K562 (cell line): ENCODE results near the gene CCNK. TPM values are rescaled to one million over a fixed set of nuclear protein-coding genes. Genes with fewer than 3 reads are reported as not detected.

Experiments used
- BDP1 ChIP-seq: IDR thresholded peaks from 3 replicates; pipeline ENCODE4 v1.6.1; 2011; ENCODE audit not compliant: insufficient read length, insufficient read depth
- CEBPB ChIP-seq: fragments of 450-650 bp; IDR thresholded peaks from 2 replicates; pipeline ENCODE4 v1.6.1; 2016; ENCODE audit warnings: missing genetic modification characterization, missing compliant biosample characterization
- CSDE1 ChIP-seq, 2 experiments: fragments of 450-650 bp; IDR thresholded peaks; 2 replicates each; pipeline ENCODE4 v1.6.1; 2016; ENCODE audit warnings: mild to moderate bottlenecking in 1 of 2
- FOS ChIP-seq: IDR thresholded peaks from 3 replicates; pipeline ENCODE4 v1.6.1; 2011; ENCODE audit not compliant: insufficient read length; ENCODE audit errors: extremely low read depth
- MTA1 ChIP-seq: fragments of 450-650 bp; IDR thresholded peaks from 2 replicates; pipeline ENCODE4 v1.6.1; 2017; ENCODE audit warnings: borderline replicate concordance
- MYC ChIP-seq, 2 experiments: fragments of 250-450 bp in 1 of 2; sonication (Bioruptor Pico) in 1 of 2; IDR thresholded peaks; 2 replicates each; pipeline versions ENCODE4 v1.5.1 to v1.6.1; 2012 to 2021; ENCODE audit warnings: low read depth in 2 of 2, borderline replicate concordance in 1 of 2, improper control_type of control experiment in 1 of 2, low read length in 1 of 2, mild to moderate bottlenecking in 1 of 2, moderate library complexity in 1 of 2
- RBFOX2 ChIP-seq: fragments of 200-400 bp; formaldehyde crosslinking; IDR thresholded peaks from 2 replicates; pipeline ENCODE4 v1.6.1; 2017; ENCODE audit warnings: low read depth, mild to moderate bottlenecking, low read length, moderate library complexity
- TEAD4 ChIP-seq, 2 experiments: sonication (generic) in 1 of 2; formaldehyde crosslinking in 1 of 2; IDR thresholded peaks; 2 replicates each; pipeline versions ENCODE4 v1.6.1 to v1.8.0; 2012 to 2022; ENCODE audit warnings: borderline replicate concordance in 1 of 2, inconsistent platforms in 1 of 2, low read length in 1 of 2, mild to moderate bottlenecking in 1 of 2, missing genetic modification reagents in 1 of 2
- ZBTB7A ChIP-seq: IDR thresholded peaks from 2 replicates; pipeline ENCODE4 v1.6.1; 2011; ENCODE audit warnings: low read depth, mild to moderate bottlenecking, low read length, moderate library complexity, borderline replicate concordance; ENCODE audit not compliant: control insufficient read depth
- ZNF431 ChIP-seq: sonication (generic); formaldehyde crosslinking; IDR thresholded peaks from 2 replicates; pipeline ENCODE4 v1.8.0; 2022; ENCODE audit warnings: mild to moderate bottlenecking, missing genetic modification reagents
- polyA plus RNA-seq, 8 experiments: library from polyadenylated mRNA; depleted of rRNA in 4 of 8; stranded (reverse) in 5 of 8; unstranded in 3 of 8; fragments of >200 nt; fragmentation: Nextera tagmentation in 2 of 8; fragmentation: Illumina TruSeq in 1 of 8; extraction: Ambion mirVana in 2 of 8; extraction: Trizol in 1 of 8; gene quantifications; 2 replicates each; pipeline versions ENCODE4 v1.2.1 to v1.2.3, GENCODE V29; 2011 to 2014; ENCODE audit warnings: inconsistent platforms in 1 of 8, missing spikeins in 1 of 8
- total RNA-seq, 7 experiments: library from RNA; depleted of rRNA in 6 of 7; stranded (reverse); fragments of >200 nt in 6 of 7; fragmentation: Illumina TruSeq in 2 of 7; extraction: Trizol in 2 of 7; gene quantifications; 2 replicates each; pipeline versions ENCODE4 v1.2.1 to v1.2.3, GENCODE V29; 2011 to 2021; ENCODE audit warnings: low replicate concordance in 1 of 7
- TF ChIP-seq, protein P1 (sequence below): fragments of 250-450 bp; sonication (Bioruptor Pico); IDR thresholded peaks from 2 replicates; pipeline ENCODE4 v1.4.0; 2020; ENCODE audit warnings: mild to moderate bottlenecking, moderate library complexity
- TF ChIP-seq, protein P2 (sequence below), 2 experiments: fragments of 450-650 bp in 1 of 2; sonication (generic) in 1 of 2; formaldehyde crosslinking in 1 of 2; IDR thresholded peaks; 2 replicates each; pipeline versions ENCODE4 v1.7.1 to v1.9.0; 2016 to 2022; ENCODE audit warnings: inconsistent platforms in 1 of 2, mild to moderate bottlenecking in 1 of 2, missing genetic modification reagents in 1 of 2
- TF ChIP-seq, protein P3 (sequence below): fragments of 200-800 bp; sonication (Bioruptor generic); IDR thresholded peaks from 2 replicates; pipeline ENCODE4 v1.6.1; 2017; ENCODE audit warnings: missing genetic modification characterization, missing compliant biosample characterization

CCNK gene
- total and polyA plus RNA-seq, 9 of the 15 experiments (the other 6 are each of a cell fraction or from before 2014, with no cell fraction given), result 5.8 to 84.2 (median 16.4) TPM

GRCh38 chr14:99480917-99481744, at the start of gene CCNK (continued):
- TF ChIP-seq, protein P1, sequence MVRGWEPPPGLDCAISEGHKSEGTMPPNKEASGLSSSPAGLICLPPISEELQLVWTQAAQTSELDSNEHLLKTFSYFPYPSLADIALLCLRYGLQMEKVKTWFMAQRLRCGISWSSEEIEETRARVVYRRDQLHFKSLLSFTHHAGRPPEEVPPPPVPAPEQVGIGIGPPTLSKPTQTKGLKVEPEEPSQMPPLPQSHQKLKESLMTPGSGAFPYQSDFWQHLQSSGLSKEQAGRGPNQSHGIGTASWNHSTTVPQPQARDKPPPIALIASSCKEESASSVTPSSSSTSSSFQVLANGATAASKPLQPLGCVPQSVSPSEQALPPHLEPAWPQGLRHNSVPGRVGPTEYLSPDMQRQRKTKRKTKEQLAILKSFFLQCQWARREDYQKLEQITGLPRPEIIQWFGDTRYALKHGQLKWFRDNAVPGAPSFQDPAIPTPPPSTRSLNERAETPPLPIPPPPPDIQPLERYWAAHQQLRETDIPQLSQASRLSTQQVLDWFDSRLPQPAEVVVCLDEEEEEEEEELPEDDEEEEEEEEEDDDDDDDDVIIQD, result no peak
- peak; percentile 98 for TF ChIP-seq MTA1
- TF ChIP-seq TEAD4 (IDR thresholded peaks at IDR 0.05; ENCODE audit: low read length), result peak; percentile 73
- TF ChIP-seq TEAD4 (CRISPR knock-in tag; IDR thresholded peaks at IDR 0.05; ENCODE audit: borderline replicate concordance), result no peak
- TF ChIP-seq RBFOX2, result peak; percentile 93
- peak; percentile 77 for TF ChIP-seq ZBTB7A
- TF ChIP-seq, protein P2, sequence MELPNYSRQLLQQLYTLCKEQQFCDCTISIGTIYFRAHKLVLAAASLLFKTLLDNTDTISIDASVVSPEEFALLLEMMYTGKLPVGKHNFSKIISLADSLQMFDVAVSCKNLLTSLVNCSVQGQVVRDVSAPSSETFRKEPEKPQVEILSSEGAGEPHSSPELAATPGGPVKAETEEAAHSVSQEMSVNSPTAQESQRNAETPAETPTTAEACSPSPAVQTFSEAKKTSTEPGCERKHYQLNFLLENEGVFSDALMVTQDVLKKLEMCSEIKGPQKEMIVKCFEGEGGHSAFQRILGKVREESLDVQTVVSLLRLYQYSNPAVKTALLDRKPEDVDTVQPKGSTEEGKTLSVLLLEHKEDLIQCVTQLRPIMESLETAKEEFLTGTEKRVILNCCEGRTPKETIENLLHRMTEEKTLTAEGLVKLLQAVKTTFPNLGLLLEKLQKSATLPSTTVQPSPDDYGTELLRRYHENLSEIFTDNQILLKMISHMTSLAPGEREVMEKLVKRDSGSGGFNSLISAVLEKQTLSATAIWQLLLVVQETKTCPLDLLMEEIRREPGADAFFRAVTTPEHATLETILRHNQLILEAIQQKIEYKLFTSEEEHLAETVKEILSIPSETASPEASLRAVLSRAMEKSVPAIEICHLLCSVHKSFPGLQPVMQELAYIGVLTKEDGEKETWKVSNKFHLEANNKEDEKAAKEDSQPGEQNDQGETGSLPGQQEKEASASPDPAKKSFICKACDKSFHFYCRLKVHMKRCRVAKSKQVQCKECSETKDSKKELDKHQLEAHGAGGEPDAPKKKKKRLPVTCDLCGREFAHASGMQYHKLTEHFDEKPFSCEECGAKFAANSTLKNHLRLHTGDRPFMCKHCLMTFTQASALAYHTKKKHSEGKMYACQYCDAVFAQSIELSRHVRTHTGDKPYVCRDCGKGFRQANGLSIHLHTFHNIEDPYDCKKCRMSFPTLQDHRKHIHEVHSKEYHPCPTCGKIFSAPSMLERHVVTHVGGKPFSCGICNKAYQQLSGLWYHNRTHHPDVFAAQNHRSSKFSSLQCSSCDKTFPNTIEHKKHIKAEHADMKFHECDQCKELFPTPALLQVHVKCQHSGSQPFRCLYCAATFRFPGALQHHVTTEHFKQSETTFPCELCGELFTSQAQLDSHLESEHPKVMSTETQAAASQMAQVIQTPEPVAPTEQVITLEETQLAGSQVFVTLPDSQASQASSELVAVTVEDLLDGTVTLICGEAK (IDR thresholded peaks at IDR 0.05), result peak; percentile 77
- TF ChIP-seq, protein P2 (CRISPR knock-in tag; IDR thresholded peaks at IDR 0.05), result no peak
- TF ChIP-seq FOS, result peak; percentile 87
- TF ChIP-seq, protein P3, sequence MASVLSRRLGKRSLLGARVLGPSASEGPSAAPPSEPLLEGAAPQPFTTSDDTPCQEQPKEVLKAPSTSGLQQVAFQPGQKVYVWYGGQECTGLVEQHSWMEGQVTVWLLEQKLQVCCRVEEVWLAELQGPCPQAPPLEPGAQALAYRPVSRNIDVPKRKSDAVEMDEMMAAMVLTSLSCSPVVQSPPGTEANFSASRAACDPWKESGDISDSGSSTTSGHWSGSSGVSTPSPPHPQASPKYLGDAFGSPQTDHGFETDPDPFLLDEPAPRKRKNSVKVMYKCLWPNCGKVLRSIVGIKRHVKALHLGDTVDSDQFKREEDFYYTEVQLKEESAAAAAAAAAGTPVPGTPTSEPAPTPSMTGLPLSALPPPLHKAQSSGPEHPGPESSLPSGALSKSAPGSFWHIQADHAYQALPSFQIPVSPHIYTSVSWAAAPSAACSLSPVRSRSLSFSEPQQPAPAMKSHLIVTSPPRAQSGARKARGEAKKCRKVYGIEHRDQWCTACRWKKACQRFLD (CRISPR knock-in tag), result no peak
- 0 out of 2 replicates have a peak, but pooled peaks have one; percentile 21 for TF ChIP-seq ZNF431
- TF ChIP-seq MYC (IDR thresholded peaks at IDR 0.05; ENCODE audit: low read depth, low read length), result peak; percentile 38; the same call in 1 of the 2 replicates
- TF ChIP-seq MYC (CRISPR knock-in tag; IDR thresholded peaks at IDR 0.05; ENCODE audit: borderline replicate concordance, low read depth), result no peak
- no peak for TF ChIP-seq BDP1
- peak in 1 of 2 experiments; percentile 57; a peak in 2 of 4 replicates for TF ChIP-seq CSDE1 (IDR thresholded peaks at IDR 0.05)
- TF ChIP-seq CEBPB (tag), result peak; percentile 95
